GM10847 (cell line): ENCODE data around the gene EPOP.

ENCODE experiments used
- POLR2A ChIP-seq: IDR thresholded peaks from 2 replicates; pipeline ENCODE4 v1.6.1; 2011; ENCODE audit not compliant: insufficient read length; ENCODE audit errors: extremely low read depth

Gene EPOP

GRCh38 chr17:38669520-38669919 is 5.2 kb downstream of the EPOP start:
- TF ChIP-seq POLR2A = no peak

DNA sequence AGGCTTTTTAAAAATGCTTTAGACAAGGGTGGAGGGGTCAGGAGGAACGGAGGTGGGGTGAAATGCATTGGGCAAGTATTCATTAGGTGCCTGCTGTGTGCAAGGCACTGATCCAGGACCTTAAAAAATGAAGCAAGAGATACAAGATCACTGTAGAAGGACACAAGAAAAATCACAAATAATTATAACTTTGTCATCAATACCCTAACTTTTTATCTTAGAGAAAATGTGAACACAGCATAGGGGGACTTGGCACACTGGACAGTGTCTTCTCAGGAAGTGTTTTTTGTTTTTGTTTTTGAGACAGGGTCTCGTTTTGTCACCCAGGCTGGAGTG is 7.0 kb downstream of the EPOP start:
- no peak for TF ChIP-seq POLR2A

GRCh38 chr17:38667099-38667786 is 7.5 kb downstream of the EPOP start:
- TF ChIP-seq POLR2A = no peak

DNA sequence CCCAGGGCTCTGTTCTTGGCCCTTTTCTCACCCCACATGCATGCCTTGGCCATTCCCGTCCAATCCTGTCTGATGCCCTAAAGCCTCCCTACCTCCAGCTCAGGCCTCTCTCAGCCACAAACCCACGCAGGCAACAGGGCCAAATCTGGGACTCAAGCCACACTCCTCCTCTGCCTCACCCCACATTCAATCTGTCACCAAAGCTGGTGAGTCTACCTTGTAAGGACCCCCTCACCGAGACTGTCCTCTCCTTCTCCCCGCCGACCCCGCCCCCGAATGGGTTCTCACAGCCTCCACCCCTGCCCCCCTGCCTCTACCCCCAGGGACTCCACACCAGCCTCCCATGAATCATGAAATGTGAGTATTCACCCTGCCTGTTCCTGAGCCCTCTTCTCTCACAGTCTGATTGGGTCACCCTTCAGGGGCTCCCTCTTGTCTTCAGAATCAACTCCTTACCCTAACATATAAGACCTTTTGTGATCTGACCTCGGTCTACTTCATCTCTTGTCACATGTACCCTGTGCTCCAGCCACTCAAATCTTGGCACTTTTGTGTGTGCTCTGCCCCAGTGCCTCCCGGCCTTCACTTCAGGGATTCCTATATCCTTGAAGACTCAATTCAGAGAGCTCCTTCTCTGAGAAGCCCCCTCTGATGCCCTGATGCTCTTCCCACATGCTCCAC is 10.7 kb downstream of the EPOP start:
- no peak for TF ChIP-seq POLR2A

DNA sequence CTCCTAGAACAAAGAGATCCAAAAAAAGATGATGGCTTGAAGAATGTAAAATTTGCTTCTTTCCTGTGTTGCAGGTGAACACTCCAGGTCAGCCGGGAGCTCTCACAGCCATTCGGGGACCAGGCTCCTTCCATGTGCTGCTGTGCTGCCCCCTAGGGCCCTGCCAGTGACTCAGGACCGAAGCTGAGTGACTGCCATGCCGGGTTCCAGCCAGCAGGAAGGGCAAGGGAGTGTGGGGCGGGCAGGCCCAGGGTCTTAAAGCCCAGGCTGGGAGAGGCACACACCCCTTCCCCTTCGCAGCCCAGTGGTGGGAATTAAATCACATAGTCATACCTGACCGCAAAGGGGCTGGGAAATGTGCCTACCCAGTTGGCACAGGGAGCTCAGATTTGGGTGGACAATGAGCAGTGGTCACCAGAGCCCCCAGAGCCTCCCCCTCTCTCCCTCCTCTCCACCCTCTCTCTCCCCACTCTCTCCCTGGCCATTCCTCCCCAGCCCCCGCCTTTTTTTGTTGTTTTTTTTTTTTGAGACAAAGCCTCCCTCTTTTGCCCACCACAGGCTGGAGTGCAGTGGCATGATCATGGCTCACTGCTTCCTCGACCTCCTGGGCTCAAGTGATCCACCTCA is 11.5 kb downstream of the EPOP start:
- TF ChIP-seq POLR2A = no peak

- TF ChIP-seq POLR2A = no peak
These were observed 14.4 kb downstream of the EPOP start for GRCh38 chr17:38660097-38661025.

- TF ChIP-seq POLR2A = no peak
These were observed 15.3 kb downstream of the EPOP start for GRCh38 chr17:38659415-38659814.

DNA sequence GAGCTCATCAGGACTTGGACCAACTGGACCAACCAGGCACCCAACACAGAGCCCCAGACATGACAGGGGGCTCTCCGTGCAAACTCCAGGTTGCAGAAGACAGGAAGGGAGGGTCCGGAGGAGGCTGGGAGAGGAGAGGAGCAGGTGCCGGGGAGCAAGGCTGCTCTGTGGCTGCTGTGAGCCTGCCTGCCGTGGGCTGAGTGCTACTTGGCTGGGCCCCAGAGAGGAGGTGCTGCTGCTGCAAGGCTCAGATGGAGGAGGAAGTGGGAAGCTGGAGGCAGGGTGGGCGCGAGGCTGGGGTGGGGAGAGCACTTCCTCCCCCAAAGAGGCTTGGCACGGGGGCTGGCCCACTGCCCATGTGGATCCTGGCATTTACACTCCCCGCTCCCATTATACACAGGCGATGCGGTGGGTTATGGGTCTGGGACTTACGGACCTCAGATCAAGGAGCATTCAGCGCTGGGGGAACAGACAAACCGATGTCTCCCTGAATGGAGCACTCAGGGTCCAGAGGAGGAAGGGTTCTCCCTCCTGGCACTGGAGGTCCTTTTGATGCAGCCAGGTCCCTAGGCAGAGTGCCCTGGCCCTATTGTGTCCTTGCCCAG is 15.9 kb downstream of the EPOP start:
- no peak for TF ChIP-seq POLR2A

GRCh38 chr17:38657824-38658740 is 16.7 kb downstream of the EPOP start:
- TF ChIP-seq POLR2A = no peak

DNA sequence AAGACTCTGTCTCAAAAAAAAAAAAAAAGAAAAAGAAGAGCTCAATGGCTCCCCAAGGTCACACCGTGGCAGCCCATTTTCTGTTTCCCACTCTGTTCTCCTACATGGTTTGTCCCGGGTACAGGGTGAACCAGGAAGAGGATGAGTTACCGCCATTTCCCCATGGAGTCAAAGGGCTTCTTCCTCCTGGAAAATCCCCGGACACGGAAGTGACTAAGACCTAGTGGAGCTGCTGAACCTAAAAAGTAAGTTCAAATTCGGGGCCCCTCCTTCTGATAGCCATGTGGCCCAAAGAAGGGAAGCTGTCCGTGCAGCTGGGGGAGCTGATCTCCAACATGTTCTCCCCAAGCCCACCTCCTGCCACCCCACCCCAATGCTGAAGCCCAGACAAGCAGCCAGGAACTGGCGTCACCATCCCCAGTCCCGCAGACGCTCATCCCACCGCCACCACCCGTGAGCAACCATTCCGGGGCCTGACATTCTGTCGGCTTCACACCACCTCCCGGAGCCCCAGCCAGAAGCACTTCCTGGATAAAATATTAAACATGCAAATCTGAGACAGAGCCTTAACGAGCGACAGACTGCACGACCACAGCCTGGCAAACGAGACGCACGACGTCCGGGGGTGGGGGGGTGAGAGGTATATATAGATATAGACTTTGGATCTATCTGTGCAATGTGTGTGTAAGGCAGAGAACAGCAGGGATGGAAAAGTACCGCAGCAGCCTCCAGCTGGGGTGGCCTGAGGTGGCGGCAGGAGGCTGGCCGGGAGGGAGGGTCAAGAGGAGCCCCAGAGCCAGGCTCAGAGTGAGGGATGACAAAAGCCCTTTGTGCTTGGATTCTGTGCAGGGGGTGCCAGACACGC is 17.6 kb downstream of the EPOP start:
- TF ChIP-seq POLR2A = no peak

GRCh38 chr17:38654411-38655398 is 20.1 kb downstream of the EPOP start:
- TF ChIP-seq POLR2A = no peak

- TF ChIP-seq POLR2A = no peak
These were observed 21.1 kb downstream of the EPOP start for GRCh38 chr17:38653679-38654078.
